DOHH2 (cell line): Measurements from ENCODE around the gene CACNG1.

ENCODE experiments used
- EZH2phosphoT487 ChIP-seq: fragments of 200-600 bp; sonication (generic); IDR thresholded peaks from 2 replicates; pipeline ENCODE4 v1.6.1; 2017; ENCODE audit warnings: borderline replicate concordance, mild to moderate bottlenecking, antibody characterized with exemption, low read length, moderate library complexity, mixed read lengths
- TF ChIP-seq, protein P1 (sequence below): fragments of 200-600 bp; sonication (generic); IDR thresholded peaks from one replicate; pipeline ENCODE4 v1.5.1; 2014; ENCODE audit warnings: antibody characterized with exemption, mild to moderate bottlenecking, low read depth, low read length; ENCODE audit not compliant: poor library complexity, severe bottlenecking

DNA sequence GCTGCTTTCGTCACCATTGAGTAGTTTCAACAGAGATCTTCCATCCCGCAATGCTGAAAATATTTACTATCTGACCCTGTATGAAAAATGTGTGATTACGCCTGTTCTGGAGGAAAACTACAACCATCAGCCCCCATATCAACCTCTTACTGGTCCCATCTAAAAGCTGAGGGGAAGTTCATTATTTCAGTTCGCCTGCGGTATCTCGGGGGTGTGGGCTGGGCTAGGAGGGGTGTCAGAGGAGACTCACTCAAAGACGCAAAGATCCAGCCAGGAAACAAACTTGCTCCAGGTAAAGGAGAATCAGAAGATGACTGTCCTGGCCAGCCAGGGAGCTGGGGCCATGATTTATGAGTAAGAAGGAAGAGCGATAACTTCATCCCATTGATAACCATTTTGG lies 13.7 kb downstream of the CACNG1 start:
- TF ChIP-seq, protein P1, sequence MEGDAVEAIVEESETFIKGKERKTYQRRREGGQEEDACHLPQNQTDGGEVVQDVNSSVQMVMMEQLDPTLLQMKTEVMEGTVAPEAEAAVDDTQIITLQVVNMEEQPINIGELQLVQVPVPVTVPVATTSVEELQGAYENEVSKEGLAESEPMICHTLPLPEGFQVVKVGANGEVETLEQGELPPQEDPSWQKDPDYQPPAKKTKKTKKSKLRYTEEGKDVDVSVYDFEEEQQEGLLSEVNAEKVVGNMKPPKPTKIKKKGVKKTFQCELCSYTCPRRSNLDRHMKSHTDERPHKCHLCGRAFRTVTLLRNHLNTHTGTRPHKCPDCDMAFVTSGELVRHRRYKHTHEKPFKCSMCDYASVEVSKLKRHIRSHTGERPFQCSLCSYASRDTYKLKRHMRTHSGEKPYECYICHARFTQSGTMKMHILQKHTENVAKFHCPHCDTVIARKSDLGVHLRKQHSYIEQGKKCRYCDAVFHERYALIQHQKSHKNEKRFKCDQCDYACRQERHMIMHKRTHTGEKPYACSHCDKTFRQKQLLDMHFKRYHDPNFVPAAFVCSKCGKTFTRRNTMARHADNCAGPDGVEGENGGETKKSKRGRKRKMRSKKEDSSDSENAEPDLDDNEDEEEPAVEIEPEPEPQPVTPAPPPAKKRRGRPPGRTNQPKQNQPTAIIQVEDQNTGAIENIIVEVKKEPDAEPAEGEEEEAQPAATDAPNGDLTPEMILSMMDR = no peak
- TF ChIP-seq EZH2phosphoT487 = no peak
